ENCODE measurements around the gene CUL4B. TPM values are rescaled to one million over a fixed set of nuclear protein-coding genes. Genes with fewer than 3 reads are reported as not detected.
A peak's percentile ranks its signal among the peaks of the same experiment; 100 is the strongest.

Gene CUL4B
- total RNA-seq, 5 donors from 2014 or later (not counting 1 experiment from before 2014, with no cell fraction given): 39.4 to 44.8 (median 43.1) TPM

- peak overlapping the region; percentile 95 to 98 for H3K27ac Mint-ChIP-seq
- no peaks in the 10 kb centered on the region for H3K27me3 ChIP-seq (replicated peaks in 1 of 2; ENCODE audit: control insufficient read depth in 2 of 2, extremely low read depth in 1 of 2, insufficient read depth in 2 of 2, low read length in 1 of 2)
- CTCF ChIA-PET: interaction anchor here (0.6 to 1.7 kb wide), 5 partner anchors 38 to 296 kb away, joined by 3 to 10 read pairs (median 4); partner anchors contain the start of gene MCTS1 (in 1 of the 2)
- H3K9me3 ChIP-seq: no peaks in the 10 kb centered on the region
- H3K4me1 ChIP-seq (ENCODE audit: control insufficient read depth in 1 of 2, extremely low read depth in 1 of 2, insufficient read depth in 2 of 2, low read length in 2 of 2): peaks cover 4 to 9% of the 10 kb centered on the region in 2 experiments
- H3K4me3 ChIP-seq (ENCODE audit: control insufficient read depth in 1 of 2, extremely low read depth in 1 of 2, low read length in 1 of 2): peak overlapping the region; percentile 35 to 88
- WGBS (ENCODE audit: insufficient coverage): no CpG with 5 or more reads among the region's 12 CpGs
- H3K4me1 Mint-ChIP-seq: peaks cover 16 to 30% (median 26%) of the 10 kb centered on the region in 3 donors
- no peak for ATAC-seq (replicated peaks in 1 of 4)
- DNase-seq: peak in 1 of 35 experiments; percentile 0
- peaks cover 0 to 4% of the 10 kb centered on the region in 2 donors for H3K27me3 Mint-ChIP-seq
- H3K4me3 Mint-ChIP-seq: peak overlapping the region; percentile 89 to 100 (median 92)
- H3K9me3 Mint-ChIP-seq: no peaks in the 10 kb centered on the region
- peaks cover 0 to 3% of the 10 kb centered on the region in 2 donors for H3K36me3 ChIP-seq (ENCODE audit: control insufficient read depth in 2 of 2, extremely low read depth in 1 of 2, insufficient read depth in 1 of 2, low read length in 1 of 2)
- H3K27ac ChIP-seq (ENCODE audit: low read length): peak overlapping the region; percentile 97
- POLR2A ChIA-PET: interaction anchor here (0.7 to 2.4 kb wide), 4 partner anchors 9 to 262 kb away, joined by 3 to 21 read pairs (median 4); partner anchors contain the start of gene MCTS1 (in 1 of the 2)
- peaks cover 3% of the 10 kb centered on the region for H3K36me3 Mint-ChIP-seq
Observed at GRCh38 chrX:120561634-120562568, 1.1 kb upstream of the CUL4B start.

DNA sequence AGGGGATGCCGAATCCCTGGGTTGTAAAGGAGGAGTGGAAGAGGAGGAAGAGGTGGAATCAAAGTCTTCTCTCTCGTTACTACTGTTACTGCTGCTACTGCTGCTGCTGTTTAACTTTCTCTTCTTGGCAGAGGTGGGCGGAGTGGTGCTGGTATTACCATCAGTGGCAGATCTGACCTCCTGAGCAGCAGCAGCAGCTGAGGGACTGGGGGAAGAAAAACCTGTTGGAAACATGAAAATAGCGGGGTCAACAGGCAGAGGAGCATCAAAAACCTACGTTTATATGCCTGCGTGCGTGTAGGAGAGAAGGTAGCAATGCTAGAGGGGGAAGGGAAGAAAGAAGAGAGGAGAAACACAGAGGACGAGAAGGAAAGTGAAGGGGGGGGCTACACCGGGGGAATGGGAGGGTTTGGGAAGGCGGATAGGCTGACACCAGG lies 339 bp downstream of the CUL4B start:
- Histone ChIP-seq H3K27ac (ENCODE audit: low read length) (peak overlapping the region; percentile 97), H3K4me3 (ENCODE audit: control insufficient read depth in 1 of 2, extremely low read depth in 1 of 2, low read length in 1 of 2) (peak overlapping the region; percentile 52 to 88), H3K4me1 (ENCODE audit: control insufficient read depth in 1 of 2, extremely low read depth in 1 of 2, insufficient read depth in 2 of 2, low read length in 2 of 2) (peaks cover 7 to 11% of the 10 kb centered on the region in 2 experiments), H3K9me3 (no peaks in the 10 kb centered on the region), H3K27me3 (replicated peaks in 1 of 2; ENCODE audit: control insufficient read depth in 2 of 2, extremely low read depth in 1 of 2, insufficient read depth in 2 of 2, low read length in 1 of 2) (no peaks in the 10 kb centered on the region), H3K36me3 (ENCODE audit: control insufficient read depth in 2 of 2, extremely low read depth in 1 of 2, insufficient read depth in 1 of 2, low read length in 1 of 2) (peaks cover 0 to 5% of the 10 kb centered on the region in 2 donors)
- H3K4me3 Mint-ChIP-seq: peak overlapping the region; percentile 89 to 100 (median 92)
- DNase-seq (peak in 30 of 35 experiments; percentile 2 to 57 (median 21)), ATAC-seq (replicated peaks in 1 of 4) (peak; percentile 37 to 54 (median 50))
- H3K36me3 Mint-ChIP-seq: peaks cover 7% of the 10 kb centered on the region
- POLR2A ChIA-PET: interaction anchor here in 1 of 2 donors (2.4 kb wide), 1 partner anchor 43 kb away, joined by 21 read pairs; the partner anchor contains the start of gene MCTS1
- peaks cover 22 to 40% (median 26%) of the 10 kb centered on the region in 3 donors for H3K4me1 Mint-ChIP-seq
- CTCF ChIA-PET: interaction anchor here in 1 of 2 donors (1.0 to 1.7 kb wide), 3 partner anchors 44 to 136 kb away, joined by 3 to 6 read pairs (median 3); partner anchors contain the start of gene MCTS1
- no peaks in the 10 kb centered on the region for H3K9me3 Mint-ChIP-seq
- H3K27ac Mint-ChIP-seq: peak overlapping the region; percentile 95 to 100
- H3K27me3 Mint-ChIP-seq: peaks cover 0 to 4% of the 10 kb centered on the region in 2 donors
- WGBS (ENCODE audit: insufficient coverage): 0% methylated on average over 2 of the region's 10 CpGs

DNA sequence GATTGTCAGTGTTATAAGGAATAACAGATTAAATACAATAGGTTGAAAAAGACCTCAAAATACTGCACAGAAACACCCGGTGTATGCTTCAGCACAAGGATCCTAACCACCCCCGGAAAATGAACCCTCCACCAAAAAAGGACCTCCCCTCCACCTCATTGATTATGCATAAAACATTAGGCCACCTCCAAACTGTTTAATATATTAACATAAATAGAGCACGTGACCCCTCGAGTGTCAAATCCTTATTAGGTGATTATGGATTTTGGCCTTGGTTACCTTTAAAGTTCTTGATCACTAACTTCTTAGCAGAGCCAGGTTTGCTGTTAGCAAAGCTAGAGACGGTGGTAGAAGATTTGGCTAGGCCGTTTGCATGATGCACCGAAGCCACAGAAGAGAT lies 958 bp downstream of the CUL4B start:
- H3K4me3 Mint-ChIP-seq: peak overlapping the region; percentile 89 to 100 (median 92)
- peak overlapping the region; percentile 95 to 100 for H3K27ac Mint-ChIP-seq
- Histone ChIP-seq H3K36me3 (ENCODE audit: control insufficient read depth in 2 of 2, extremely low read depth in 1 of 2, insufficient read depth in 1 of 2, low read length in 1 of 2) (peaks cover 0 to 5% of the 10 kb centered on the region in 2 donors), H3K9me3 (no peaks in the 10 kb centered on the region), H3K27me3 (replicated peaks in 1 of 2; ENCODE audit: control insufficient read depth in 2 of 2, extremely low read depth in 1 of 2, insufficient read depth in 2 of 2, low read length in 1 of 2) (no peaks in the 10 kb centered on the region), H3K27ac (ENCODE audit: low read length) (peak overlapping the region; percentile 97), H3K4me1 (ENCODE audit: control insufficient read depth in 1 of 2, extremely low read depth in 1 of 2, insufficient read depth in 2 of 2, low read length in 2 of 2) (peaks cover 8 to 11% of the 10 kb centered on the region in 2 experiments), H3K4me3 (ENCODE audit: control insufficient read depth in 1 of 2, extremely low read depth in 1 of 2, low read length in 1 of 2) (peak overlapping the region; percentile 52 to 88)
- no peaks in the 10 kb centered on the region for H3K9me3 Mint-ChIP-seq
- ATAC-seq (replicated peaks in 1 of 4) (no peak), DNase-seq (peak in 1 of 35 experiments; percentile 14)
- CTCF ChIA-PET: no interaction called here
- no CpG with 5 or more reads among the region's 7 CpGs for WGBS (ENCODE audit: insufficient coverage)
- POLR2A ChIA-PET: interaction anchor here in 1 of 2 donors (2.4 kb wide), 1 partner anchor 44 kb away, joined by 21 read pairs; the partner anchor contains the start of gene MCTS1
- peaks cover 23 to 46% (median 28%) of the 10 kb centered on the region in 3 donors for H3K4me1 Mint-ChIP-seq
- peaks cover 0 to 4% of the 10 kb centered on the region in 2 donors for H3K27me3 Mint-ChIP-seq
- peaks cover 7% of the 10 kb centered on the region for H3K36me3 Mint-ChIP-seq

- CTCF ChIA-PET: interaction anchor here in 1 of 2 donors (0.7 kb wide), 1 partner anchor 15 kb away, joined by 3 read pairs; no protein-coding TSS in a partner anchor
- H3K9me3 ChIP-seq: no peaks in the 10 kb centered on the region
- no CpG with 5 or more reads among the region's 5 CpGs for WGBS (ENCODE audit: insufficient coverage)
- Mint-ChIP-seq H3K36me3 (peaks cover 9% of the 10 kb centered on the region), H3K4me1 (peaks cover 22 to 45% (median 29%) of the 10 kb centered on the region in 3 donors), H3K9me3 (no peaks in the 10 kb centered on the region), H3K4me3 (peak overlapping the region in 2 of 3 donors; percentile 31 to 42), H3K27ac (no peak overlapping the region), H3K27me3 (no peaks in the 10 kb centered on the region)
- H3K27ac ChIP-seq (ENCODE audit: low read length): no peak overlapping the region
- no peak overlapping the region for H3K4me3 ChIP-seq (ENCODE audit: control insufficient read depth in 1 of 2, extremely low read depth in 1 of 2, low read length in 1 of 2)
- peaks cover 0 to 8% of the 10 kb centered on the region in 2 donors for H3K36me3 ChIP-seq (ENCODE audit: control insufficient read depth in 2 of 2, extremely low read depth in 1 of 2, insufficient read depth in 1 of 2, low read length in 1 of 2)
- POLR2A ChIA-PET: no interaction called here
- peaks cover 5 to 10% of the 10 kb centered on the region in 2 experiments for H3K4me1 ChIP-seq (ENCODE audit: control insufficient read depth in 1 of 2, extremely low read depth in 1 of 2, insufficient read depth in 2 of 2, low read length in 2 of 2)
- ATAC-seq (replicated peaks in 1 of 4) (no peak), DNase-seq (no peak)
- H3K27me3 ChIP-seq (replicated peaks in 1 of 2; ENCODE audit: control insufficient read depth in 2 of 2, extremely low read depth in 1 of 2, insufficient read depth in 2 of 2, low read length in 1 of 2): no peaks in the 10 kb centered on the region
Observed at GRCh38 chrX:120556251-120556650, 4.5 kb downstream of the CUL4B start.

DNA sequence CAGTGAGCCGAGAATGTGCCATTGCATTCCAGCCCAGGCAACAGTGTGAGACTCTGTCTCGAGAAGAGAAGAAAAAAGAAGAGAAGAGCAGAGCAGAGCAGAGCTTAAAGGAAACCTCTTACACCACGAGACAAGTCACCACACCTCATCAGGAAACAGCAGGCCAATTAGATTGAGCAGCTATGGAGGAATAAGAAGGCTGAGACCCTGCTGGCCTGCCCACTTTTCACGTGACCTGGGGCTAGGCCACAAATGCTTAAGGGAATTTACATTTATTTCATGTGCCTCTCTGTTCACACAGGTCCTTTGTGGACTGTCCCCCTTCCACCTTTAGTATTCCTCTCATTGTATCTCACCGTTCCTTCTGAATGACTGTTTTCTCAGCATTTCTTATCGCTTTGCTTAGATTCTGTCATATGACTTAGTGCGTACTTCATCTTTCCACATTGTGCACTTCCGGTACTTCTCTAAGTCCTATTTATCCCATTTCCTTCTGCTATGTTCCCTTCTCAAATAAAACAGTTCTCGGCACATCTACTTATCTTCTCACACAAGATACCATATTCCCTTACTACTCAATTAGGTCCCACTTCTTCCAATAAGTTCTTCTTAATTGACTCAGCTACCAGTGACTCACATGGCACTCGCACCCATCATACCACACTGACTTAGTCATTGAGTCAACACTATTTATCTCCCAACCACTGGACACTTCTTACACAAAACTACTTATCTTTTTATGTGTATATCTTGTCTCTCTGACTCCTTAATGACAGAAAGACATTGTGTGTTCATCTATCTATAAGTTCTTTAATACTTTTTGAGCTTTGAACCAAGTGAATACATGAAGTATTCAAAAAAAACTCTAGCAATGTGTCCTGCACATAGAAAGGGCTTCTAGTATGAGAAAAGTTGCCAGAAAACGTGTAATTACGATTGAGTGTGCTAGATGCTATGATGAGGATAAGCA lies 11.0 kb downstream of the CUL4B start:
- Histone ChIP-seq H3K27me3 (replicated peaks in 1 of 2; ENCODE audit: control insufficient read depth in 2 of 2, extremely low read depth in 1 of 2, insufficient read depth in 2 of 2, low read length in 1 of 2) (no peaks in the 10 kb centered on the region), H3K4me3 (ENCODE audit: control insufficient read depth in 1 of 2, extremely low read depth in 1 of 2, low read length in 1 of 2) (no peak overlapping the region), H3K4me1 (ENCODE audit: control insufficient read depth in 1 of 2, extremely low read depth in 1 of 2, insufficient read depth in 2 of 2, low read length in 2 of 2) (peaks cover 0 to 3% of the 10 kb centered on the region in 2 experiments), H3K9me3 (no peaks in the 10 kb centered on the region), H3K27ac (ENCODE audit: low read length) (no peak overlapping the region), H3K36me3 (ENCODE audit: control insufficient read depth in 2 of 2, extremely low read depth in 1 of 2, insufficient read depth in 1 of 2, low read length in 1 of 2) (peaks cover 0 to 8% of the 10 kb centered on the region in 2 donors)
- 79% methylated on average over 5 of the region's 12 CpGs for WGBS (ENCODE audit: insufficient coverage)
- ChIA-PET CTCF (interaction anchor here in 1 of 2 donors (0.5 kb wide), 1 partner anchor 12 kb away, joined by 3 read pairs; no protein-coding TSS in a partner anchor), POLR2A (interaction anchor here in 1 of 2 donors (0.6 kb wide), 1 partner anchor 349 kb away, joined by 3 read pairs; no protein-coding TSS in a partner anchor)
- Mint-ChIP-seq H3K9me3 (no peaks in the 10 kb centered on the region), H3K27ac (peak overlapping the region in 1 of 2 donors; percentile 20), H3K36me3 (peaks cover 17% of the 10 kb centered on the region), H3K4me1 (peaks cover 20 to 27% (median 22%) of the 10 kb centered on the region in 3 donors), H3K4me3 (no peak overlapping the region), H3K27me3 (peaks cover 0 to 3% of the 10 kb centered on the region in 2 donors)
- no peak for ATAC-seq (replicated peaks in 1 of 4)
- DNase-seq: no peak
